ENCODE measurements around the gene MMP10. TPM values are rescaled to one million over a fixed set of nuclear protein-coding genes. Genes with fewer than 3 reads are reported as not detected.

Gene MMP10
- total and polyA plus RNA-seq, 7 experiments from 2014 or later: not detected

DNA sequence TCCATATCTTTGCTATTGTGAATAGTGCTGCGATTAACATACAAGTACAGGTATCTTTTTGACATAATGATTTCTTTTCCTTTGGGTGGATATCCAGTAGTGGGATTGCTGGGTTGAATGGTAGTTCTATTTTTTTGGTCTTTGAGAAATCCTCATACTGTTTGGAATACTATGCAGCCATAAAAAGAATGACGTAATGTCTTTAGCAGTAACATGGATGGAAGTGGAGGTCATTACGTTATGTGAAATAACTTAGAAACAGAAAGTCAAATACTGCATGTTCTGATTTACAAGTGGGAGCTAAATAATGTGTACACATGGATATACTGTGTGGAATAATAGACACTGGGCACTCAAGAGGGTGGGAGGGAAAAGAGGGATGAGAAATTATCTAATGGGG, 4.0 kb upstream of the MMP10 start:
- Mint-ChIP-seq H3K27me3 (peaks cover 10 to 31% (median 18%) of the 10 kb centered on the region in 5 donors), H3K9me3 (peaks cover 0 to 3% (median 0%) of the 10 kb centered on the region in 11 donors), H3K4me1 (no peaks in the 10 kb centered on the region), H3K27ac (no peak overlapping the region), H3K4me3 (no peak overlapping the region), H3K36me3 (no peaks in the 10 kb centered on the region)
- ATAC-seq: no peak
- Histone ChIP-seq H3K27ac (ENCODE audit: low read depth, low read length) (no peak overlapping the region), H3K4me1 (ENCODE audit: control insufficient read depth in 2 of 2, insufficient read depth in 2 of 2, low read length in 2 of 2) (no peaks in the 10 kb centered on the region), H3K4me3 (ENCODE audit: low read length) (no peak overlapping the region), H3K9me3 (ENCODE audit: control insufficient read depth in 2 of 3, low read length in 3 of 3) (no peaks in the 10 kb centered on the region), H3K27me3 (ENCODE audit: control insufficient read depth in 2 of 2, insufficient read depth in 2 of 2, low read length in 2 of 2) (no peaks in the 10 kb centered on the region), H3K36me3 (ENCODE audit: control insufficient read depth in 2 of 3, insufficient read depth in 3 of 3, low read length in 3 of 3) (no peaks in the 10 kb centered on the region)
- no peak for DNase-seq
- POLR2A ChIA-PET: no interaction called here
- CTCF ChIA-PET: no interaction called here
- intact Hi-C loops (cut with micrococcal nuclease): no loop called here

DNA sequence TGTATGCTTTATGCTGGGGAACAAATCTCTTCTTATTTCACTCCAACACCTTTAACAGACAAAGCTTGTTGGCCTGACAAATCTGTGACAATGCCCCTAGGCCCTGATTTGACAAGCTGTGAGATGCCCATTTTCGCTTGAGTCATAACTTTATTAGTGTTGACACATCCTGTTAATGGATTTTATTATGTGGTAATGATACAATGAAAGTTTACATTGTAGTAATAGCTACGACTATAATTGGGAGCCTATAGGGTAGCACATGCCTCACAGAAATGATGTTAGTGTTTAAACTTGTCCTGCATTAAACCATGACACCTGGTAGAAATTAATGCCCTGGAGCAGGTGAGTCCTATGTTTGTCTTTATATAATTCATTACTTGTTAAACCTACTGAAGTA, 3.3 kb upstream of the MMP10 start:
- Histone ChIP-seq H3K27ac (ENCODE audit: low read depth, low read length) (no peak overlapping the region), H3K36me3 (ENCODE audit: control insufficient read depth in 2 of 3, insufficient read depth in 3 of 3, low read length in 3 of 3) (no peaks in the 10 kb centered on the region), H3K27me3 (ENCODE audit: control insufficient read depth in 2 of 2, insufficient read depth in 2 of 2, low read length in 2 of 2) (no peaks in the 10 kb centered on the region), H3K9me3 (ENCODE audit: control insufficient read depth in 2 of 3, low read length in 3 of 3) (no peaks in the 10 kb centered on the region), H3K4me1 (ENCODE audit: control insufficient read depth in 2 of 2, insufficient read depth in 2 of 2, low read length in 2 of 2) (no peaks in the 10 kb centered on the region), H3K4me3 (ENCODE audit: low read length) (no peak overlapping the region)
- Mint-ChIP-seq H3K27ac (no peak overlapping the region), H3K27me3 (peaks cover 10 to 30% (median 18%) of the 10 kb centered on the region in 5 donors), H3K36me3 (no peaks in the 10 kb centered on the region), H3K4me3 (no peak overlapping the region), H3K9me3 (peaks cover 0 to 3% (median 0%) of the 10 kb centered on the region in 11 donors), H3K4me1 (no peaks in the 10 kb centered on the region)
- no peak for ATAC-seq
- no peak for DNase-seq
- ChIA-PET CTCF (no interaction called here), POLR2A (no interaction called here)
- intact Hi-C loops (cut with micrococcal nuclease): no loop called here

GRCh38 chr11:102783016-102783415, 2.6 kb upstream of the MMP10 start:
- H3K4me1 Mint-ChIP-seq: no peaks in the 10 kb centered on the region

GRCh38 chr11:102781676-102782075, 1.2 kb upstream of the MMP10 start:
- POLR2A ChIA-PET: no interaction called here
- no peaks in the 10 kb centered on the region for H3K9me3 ChIP-seq (ENCODE audit: control insufficient read depth in 2 of 3, low read length in 3 of 3)
- H3K4me1 ChIP-seq (ENCODE audit: control insufficient read depth in 2 of 2, insufficient read depth in 2 of 2, low read length in 2 of 2): no peaks in the 10 kb centered on the region
- ATAC-seq (no peak), DNase-seq (no peak)
- H3K36me3 ChIP-seq (ENCODE audit: control insufficient read depth in 2 of 3, insufficient read depth in 3 of 3, low read length in 3 of 3): no peaks in the 10 kb centered on the region
- Mint-ChIP-seq H3K27ac (no peak overlapping the region), H3K4me1 (no peaks in the 10 kb centered on the region), H3K4me3 (no peak overlapping the region), H3K27me3 (peaks cover 10 to 23% (median 18%) of the 10 kb centered on the region in 5 donors), H3K36me3 (no peaks in the 10 kb centered on the region), H3K9me3 (peaks cover 0 to 3% (median 0%) of the 10 kb centered on the region in 11 donors)
- H3K27ac ChIP-seq (ENCODE audit: low read depth, low read length): no peak overlapping the region
- H3K27me3 ChIP-seq (ENCODE audit: control insufficient read depth in 2 of 2, insufficient read depth in 2 of 2, low read length in 2 of 2): no peaks in the 10 kb centered on the region
- no peak overlapping the region for H3K4me3 ChIP-seq (ENCODE audit: low read length)
- intact Hi-C loops (cut with micrococcal nuclease): no loop called here
- CTCF ChIA-PET: no interaction called here

More at GRCh38 chr11:102783016-102783415, 2.6 kb upstream of the MMP10 start:
- DNase-seq (no peak), ATAC-seq (no peak)
- Mint-ChIP-seq H3K4me3 (no peak overlapping the region), H3K27me3 (peaks cover 13 to 23% (median 18%) of the 10 kb centered on the region in 5 donors), H3K36me3 (no peaks in the 10 kb centered on the region), H3K27ac (no peak overlapping the region), H3K9me3 (peaks cover 0 to 3% (median 0%) of the 10 kb centered on the region in 11 donors)
- intact Hi-C loops (cut with micrococcal nuclease): no loop called here
- no peak overlapping the region for H3K27ac ChIP-seq (ENCODE audit: low read depth, low read length)
- ChIA-PET POLR2A (no interaction called here), CTCF (no interaction called here)
- H3K9me3 ChIP-seq (ENCODE audit: control insufficient read depth in 2 of 3, low read length in 3 of 3): no peaks in the 10 kb centered on the region
- no peaks in the 10 kb centered on the region for H3K4me1 ChIP-seq (ENCODE audit: control insufficient read depth in 2 of 2, insufficient read depth in 2 of 2, low read length in 2 of 2)
- no peak overlapping the region for H3K4me3 ChIP-seq (ENCODE audit: low read length)
- no peaks in the 10 kb centered on the region for H3K27me3 ChIP-seq (ENCODE audit: control insufficient read depth in 2 of 2, insufficient read depth in 2 of 2, low read length in 2 of 2)
- no peaks in the 10 kb centered on the region for H3K36me3 ChIP-seq (ENCODE audit: control insufficient read depth in 2 of 3, insufficient read depth in 3 of 3, low read length in 3 of 3)

DNA sequence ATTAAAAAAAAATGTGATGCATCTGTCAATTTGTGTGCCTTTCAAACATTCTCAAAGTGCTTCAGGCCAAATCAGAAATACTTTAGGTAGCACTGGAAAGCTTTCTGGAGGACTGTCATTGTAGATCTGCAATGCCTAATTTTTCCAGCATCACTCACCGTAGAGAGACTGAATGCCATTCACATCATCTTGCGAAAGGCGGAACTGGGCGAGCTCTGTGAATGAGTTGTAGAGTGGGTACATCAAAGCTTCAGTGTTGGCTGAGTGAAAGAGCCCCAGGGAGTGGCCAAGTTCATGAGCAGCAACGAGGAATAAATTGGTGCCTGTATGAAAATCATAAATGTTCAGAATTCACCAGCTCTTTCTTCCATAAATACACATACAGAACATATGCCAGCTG, 4.0 kb downstream of the MMP10 start:
- CTCF ChIA-PET: interaction anchor here (0.6 kb wide), 1 partner anchor 539 kb away, joined by 3 read pairs; no protein-coding TSS in a partner anchor
- no peaks in the 10 kb centered on the region for H3K36me3 Mint-ChIP-seq
- no peak overlapping the region for H3K27ac ChIP-seq (ENCODE audit: low read depth, low read length)
- peaks cover 2 to 19% (median 14%) of the 10 kb centered on the region in 5 donors for H3K27me3 Mint-ChIP-seq
- POLR2A ChIA-PET: no interaction called here
- intact Hi-C loops (cut with micrococcal nuclease): no loop called here
- no peak overlapping the region for H3K4me3 Mint-ChIP-seq
- no peak overlapping the region for H3K27ac Mint-ChIP-seq
- H3K4me3 ChIP-seq (ENCODE audit: low read length): no peak overlapping the region
- H3K4me1 Mint-ChIP-seq: no peaks in the 10 kb centered on the region
- ATAC-seq: no peak
- DNase-seq: no peak
- H3K9me3 Mint-ChIP-seq: no peaks in the 10 kb centered on the region
- no peaks in the 10 kb centered on the region for H3K9me3 ChIP-seq (ENCODE audit: control insufficient read depth in 2 of 3, low read length in 3 of 3)
- no peaks in the 10 kb centered on the region for H3K27me3 ChIP-seq (ENCODE audit: control insufficient read depth in 2 of 2, insufficient read depth in 2 of 2, low read length in 2 of 2)
- no peaks in the 10 kb centered on the region for H3K4me1 ChIP-seq (ENCODE audit: control insufficient read depth in 2 of 2, insufficient read depth in 2 of 2, low read length in 2 of 2)
- no peaks in the 10 kb centered on the region for H3K36me3 ChIP-seq (ENCODE audit: control insufficient read depth in 2 of 3, insufficient read depth in 3 of 3, low read length in 3 of 3)

DNA sequence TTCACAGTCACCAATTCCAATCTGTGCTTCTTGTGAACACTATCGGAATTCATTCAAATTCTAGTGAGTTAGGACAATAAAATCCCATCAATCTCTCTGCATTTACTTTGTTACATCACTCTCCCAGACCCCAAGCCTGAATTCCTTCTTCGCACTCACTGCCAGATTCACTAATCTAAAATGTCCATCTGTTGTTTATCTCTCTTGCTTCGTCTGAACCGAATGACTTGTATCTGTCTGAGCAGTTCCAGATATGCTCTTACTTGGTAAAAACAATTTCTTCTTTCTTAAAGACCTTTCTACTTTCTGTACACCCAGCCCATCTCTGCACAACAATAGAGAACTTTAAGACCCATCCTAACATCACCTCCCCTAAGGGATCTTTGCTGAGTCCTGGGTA, 7.0 kb downstream of the MMP10 start:
- DNase-seq: no peak
- H3K4me3 ChIP-seq (ENCODE audit: low read length): no peak overlapping the region
- no peak overlapping the region for H3K27ac Mint-ChIP-seq

GRCh38 chr11:102771351-102771750, 9.1 kb downstream of the MMP10 start:
- Mint-ChIP-seq H3K27ac (no peak overlapping the region), H3K27me3 (peaks cover 12 to 42% (median 27%) of the 10 kb centered on the region in 5 donors), H3K36me3 (no peaks in the 10 kb centered on the region), H3K9me3 (peaks cover 0 to 4% (median 0%) of the 10 kb centered on the region in 11 donors), H3K4me1 (no peaks in the 10 kb centered on the region), H3K4me3 (no peak overlapping the region)
- Histone ChIP-seq H3K4me3 (ENCODE audit: low read length) (no peak overlapping the region), H3K27ac (ENCODE audit: low read depth, low read length) (no peak overlapping the region), H3K9me3 (ENCODE audit: control insufficient read depth in 2 of 3, low read length in 3 of 3) (no peaks in the 10 kb centered on the region), H3K4me1 (ENCODE audit: control insufficient read depth in 2 of 2, insufficient read depth in 2 of 2, low read length in 2 of 2) (no peaks in the 10 kb centered on the region), H3K27me3 (ENCODE audit: control insufficient read depth in 2 of 2, insufficient read depth in 2 of 2, low read length in 2 of 2) (no peaks in the 10 kb centered on the region), H3K36me3 (ENCODE audit: control insufficient read depth in 2 of 3, insufficient read depth in 3 of 3, low read length in 3 of 3) (no peaks in the 10 kb centered on the region)
- no peak for ATAC-seq
- ChIA-PET POLR2A (no interaction called here), CTCF (no interaction called here)
- intact Hi-C loops (cut with micrococcal nuclease): no loop called here
- DNase-seq: no peak

More for the DNA sequence above, 7.0 kb downstream of the MMP10 start:
- Histone ChIP-seq H3K9me3 (ENCODE audit: control insufficient read depth in 2 of 3, low read length in 3 of 3) (no peaks in the 10 kb centered on the region), H3K27me3 (ENCODE audit: control insufficient read depth in 2 of 2, insufficient read depth in 2 of 2, low read length in 2 of 2) (no peaks in the 10 kb centered on the region), H3K36me3 (ENCODE audit: control insufficient read depth in 2 of 3, insufficient read depth in 3 of 3, low read length in 3 of 3) (no peaks in the 10 kb centered on the region), H3K4me1 (ENCODE audit: control insufficient read depth in 2 of 2, insufficient read depth in 2 of 2, low read length in 2 of 2) (no peaks in the 10 kb centered on the region), H3K27ac (ENCODE audit: low read depth, low read length) (no peak overlapping the region)
- POLR2A ChIA-PET: no interaction called here
- no peak overlapping the region for H3K4me3 Mint-ChIP-seq
- no peaks in the 10 kb centered on the region for H3K36me3 Mint-ChIP-seq
- no peaks in the 10 kb centered on the region for H3K4me1 Mint-ChIP-seq
- H3K9me3 Mint-ChIP-seq: peaks cover 0 to 4% (median 0%) of the 10 kb centered on the region in 11 donors
- CTCF ChIA-PET: no interaction called here
- peaks cover 12 to 34% (median 18%) of the 10 kb centered on the region in 5 donors for H3K27me3 Mint-ChIP-seq
- intact Hi-C loops (cut with micrococcal nuclease): no loop called here
- ATAC-seq: no peak

All from naive thymus-derived CD4-positive, alpha-beta T cell (primary cell).